ENCODE measurements around the gene ATP8A1.
A peak's percentile ranks its signal among the peaks of the same experiment; 100 is the strongest.

Gene ATP8A1

GRCh38 chr4:42549896-42550295 is 107.0 kb downstream of the ATP8A1 start:
- no peak overlapping the region for H3K4me3 Mint-ChIP-seq
- H3K36me3 Mint-ChIP-seq (ENCODE audit: low read depth): peaks cover 15% of the 10 kb centered on the region
- DNase-seq (no peak), ATAC-seq (no peak)
- no peaks in the 10 kb centered on the region for H3K4me1 Mint-ChIP-seq
- no peak overlapping the region for H3K27ac Mint-ChIP-seq
- H3K27me3 Mint-ChIP-seq: no peaks in the 10 kb centered on the region
- no peaks in the 10 kb centered on the region for H3K9me3 Mint-ChIP-seq

GRCh38 chr4:42547805-42548204 is 109.1 kb downstream of the ATP8A1 start:
- H3K27ac Mint-ChIP-seq: no peak overlapping the region
- H3K4me3 Mint-ChIP-seq: no peak overlapping the region
- no peaks in the 10 kb centered on the region for H3K9me3 Mint-ChIP-seq
- no peaks in the 10 kb centered on the region for H3K27me3 Mint-ChIP-seq
- peaks cover 19% of the 10 kb centered on the region for H3K36me3 Mint-ChIP-seq (ENCODE audit: low read depth)
- DNase-seq (no peak), ATAC-seq (no peak)
- H3K4me1 Mint-ChIP-seq: no peaks in the 10 kb centered on the region

DNA sequence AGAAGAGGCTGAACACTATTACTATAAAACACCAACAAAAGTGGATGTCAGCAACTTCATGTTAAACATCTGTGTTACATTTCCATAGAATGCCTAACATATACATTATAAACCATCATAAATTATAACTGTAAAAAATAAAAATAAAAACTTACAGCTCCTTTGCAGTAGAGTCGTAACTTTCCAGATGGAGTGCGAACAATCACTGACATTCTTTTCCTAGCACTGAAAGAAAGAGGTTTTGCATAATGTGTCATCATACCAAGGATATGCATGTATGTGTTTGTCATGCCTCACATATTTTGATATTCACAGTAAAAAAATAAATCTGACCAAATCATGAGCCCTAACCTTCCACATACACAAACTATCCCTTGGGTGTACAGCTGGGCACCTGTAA is 113.1 kb downstream of the ATP8A1 start:
- Mint-ChIP-seq H3K4me3 (no peak overlapping the region), H3K27ac (no peak overlapping the region), H3K27me3 (no peaks in the 10 kb centered on the region), H3K9me3 (no peaks in the 10 kb centered on the region), H3K4me1 (no peaks in the 10 kb centered on the region), H3K36me3 (ENCODE audit: low read depth) (peaks cover 40% of the 10 kb centered on the region)
- ATAC-seq (no peak), DNase-seq (no peak)

DNA sequence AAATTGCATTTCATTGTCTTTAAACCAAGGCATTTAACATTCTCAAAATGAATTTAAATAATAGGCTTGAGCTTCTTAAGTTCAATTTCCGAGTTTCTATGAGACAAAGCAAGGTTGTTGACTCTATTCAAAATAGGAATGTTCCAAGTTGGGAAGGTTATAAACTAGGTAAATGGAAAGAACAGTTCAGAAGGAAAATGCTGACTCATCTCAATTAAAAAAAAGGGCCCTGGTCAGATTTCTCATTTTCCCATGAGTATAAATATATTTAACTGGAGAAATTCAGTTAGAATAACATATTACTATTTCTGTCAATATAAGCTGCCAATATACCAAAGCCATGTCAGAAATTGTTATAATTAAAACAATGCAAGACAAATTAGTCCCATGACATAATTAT is 113.8 kb downstream of the ATP8A1 start:
- H3K4me1 Mint-ChIP-seq: peaks cover 4% of the 10 kb centered on the region

GRCh38 chr4:42541647-42542046 is 115.3 kb downstream of the ATP8A1 start:
- Mint-ChIP-seq H3K4me1 (peaks cover 10% of the 10 kb centered on the region), H3K36me3 (ENCODE audit: low read depth) (peaks cover 50% of the 10 kb centered on the region), H3K27ac (no peak overlapping the region), H3K4me3 (no peak overlapping the region), H3K9me3 (peaks cover 4% of the 10 kb centered on the region), H3K27me3 (no peaks in the 10 kb centered on the region)
- ATAC-seq: no peak
- DNase-seq: no peak

More for the DNA sequence above, 113.8 kb downstream of the ATP8A1 start:
- Mint-ChIP-seq H3K27me3 (no peaks in the 10 kb centered on the region), H3K27ac (no peak overlapping the region), H3K4me3 (no peak overlapping the region), H3K36me3 (ENCODE audit: low read depth) (peaks cover 44% of the 10 kb centered on the region), H3K9me3 (no peaks in the 10 kb centered on the region)
- ATAC-seq (no peak), DNase-seq (no peak)

GRCh38 chr4:42533042-42533441 is 123.9 kb downstream of the ATP8A1 start:
- ATAC-seq: no peak
- H3K36me3 Mint-ChIP-seq (ENCODE audit: low read depth): peaks cover 41% of the 10 kb centered on the region
- peaks cover 4% of the 10 kb centered on the region for H3K9me3 Mint-ChIP-seq
- DNase-seq: no peak
- H3K27ac Mint-ChIP-seq: no peak overlapping the region
- H3K4me1 Mint-ChIP-seq: peaks cover 8% of the 10 kb centered on the region
- H3K4me3 Mint-ChIP-seq: no peak overlapping the region
- no peaks in the 10 kb centered on the region for H3K27me3 Mint-ChIP-seq

- H3K4me1 Mint-ChIP-seq: peaks cover 2% of the 10 kb centered on the region
- no peak for ATAC-seq
- H3K4me3 Mint-ChIP-seq: no peak overlapping the region
- peaks cover 35% of the 10 kb centered on the region for H3K36me3 Mint-ChIP-seq (ENCODE audit: low read depth)
- no peaks in the 10 kb centered on the region for H3K27me3 Mint-ChIP-seq
- no peak overlapping the region for H3K27ac Mint-ChIP-seq
- DNase-seq: no peak
- no peaks in the 10 kb centered on the region for H3K9me3 Mint-ChIP-seq
Measured at GRCh38 chr4:42531341-42532030, 125.4 kb downstream of the ATP8A1 start.

DNA sequence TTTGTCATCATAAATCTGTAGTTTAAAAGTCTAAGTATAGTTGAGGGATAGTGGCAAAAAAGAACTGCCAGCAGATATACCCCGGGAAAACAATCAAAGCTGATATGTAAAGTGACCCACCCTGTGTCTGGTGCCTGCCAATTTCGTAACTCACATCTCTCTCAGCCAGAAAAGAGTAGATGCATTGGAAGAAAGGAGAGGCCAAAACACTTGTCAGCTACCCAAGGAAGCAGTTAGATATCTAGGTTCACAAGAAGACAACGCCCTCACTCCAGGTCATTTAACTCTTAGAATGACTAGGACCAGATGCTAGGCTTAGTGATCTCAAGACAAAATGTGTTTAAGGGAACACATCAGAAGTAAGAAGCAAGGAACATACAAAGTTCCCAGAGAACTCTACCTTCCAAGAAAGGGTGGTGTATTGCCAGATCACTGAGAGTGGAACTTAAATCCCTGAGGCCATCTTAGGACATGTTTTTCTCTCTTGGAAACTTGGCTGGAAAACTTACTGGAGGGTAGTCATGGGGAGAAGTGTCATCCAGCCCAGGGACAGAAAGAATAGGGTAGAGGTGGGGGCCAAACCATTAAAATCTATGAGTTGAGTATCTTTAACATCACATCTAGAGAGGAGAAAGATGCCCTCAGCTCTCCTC is 133.7 kb downstream of the ATP8A1 start:
- H3K4me3 Mint-ChIP-seq: no peak overlapping the region
- H3K36me3 Mint-ChIP-seq (ENCODE audit: low read depth): peaks cover 19% of the 10 kb centered on the region
- DNase-seq (no peak), ATAC-seq (no peak)
- no peaks in the 10 kb centered on the region for H3K27me3 Mint-ChIP-seq
- no peaks in the 10 kb centered on the region for H3K9me3 Mint-ChIP-seq
- H3K27ac Mint-ChIP-seq: no peak overlapping the region
- H3K4me1 Mint-ChIP-seq: no peaks in the 10 kb centered on the region

- DNase-seq: peak; percentile 62
- H3K4me3 Mint-ChIP-seq: no peak overlapping the region
- no peaks in the 10 kb centered on the region for H3K27me3 Mint-ChIP-seq
- H3K36me3 Mint-ChIP-seq (ENCODE audit: low read depth): peaks cover 15% of the 10 kb centered on the region
- H3K27ac Mint-ChIP-seq: no peak overlapping the region
- H3K9me3 Mint-ChIP-seq: no peaks in the 10 kb centered on the region
- no peak for ATAC-seq
- H3K4me1 Mint-ChIP-seq: peaks cover 2% of the 10 kb centered on the region
Measured at GRCh38 chr4:42519803-42520417, 137.0 kb downstream of the ATP8A1 start.

- DNase-seq: no peak
- Mint-ChIP-seq H3K9me3 (no peaks in the 10 kb centered on the region), H3K4me1 (peaks cover 2% of the 10 kb centered on the region), H3K27me3 (no peaks in the 10 kb centered on the region), H3K27ac (peak overlapping the region; percentile 3), H3K4me3 (no peak overlapping the region), H3K36me3 (ENCODE audit: low read depth) (peaks cover 6% of the 10 kb centered on the region)
- peak; percentile 43 for ATAC-seq
Measured at GRCh38 chr4:42515156-42515884, 141.6 kb downstream of the ATP8A1 start.

GRCh38 chr4:42513748-42514492 is 143.0 kb downstream of the ATP8A1 start:
- Mint-ChIP-seq H3K9me3 (no peaks in the 10 kb centered on the region), H3K36me3 (ENCODE audit: low read depth) (peaks cover 11% of the 10 kb centered on the region), H3K4me3 (no peak overlapping the region), H3K27me3 (no peaks in the 10 kb centered on the region), H3K27ac (no peak overlapping the region), H3K4me1 (peaks cover 2% of the 10 kb centered on the region)
- no peak for ATAC-seq
- DNase-seq: no peak

GRCh38 chr4:42512226-42512625 is 144.7 kb downstream of the ATP8A1 start:
- peaks cover 2% of the 10 kb centered on the region for H3K4me1 Mint-ChIP-seq
- no peak overlapping the region for H3K4me3 Mint-ChIP-seq
- H3K27me3 Mint-ChIP-seq: no peaks in the 10 kb centered on the region
- DNase-seq (no peak), ATAC-seq (no peak)
- no peak overlapping the region for H3K27ac Mint-ChIP-seq
- H3K9me3 Mint-ChIP-seq: no peaks in the 10 kb centered on the region
- H3K36me3 Mint-ChIP-seq (ENCODE audit: low read depth): peaks cover 15% of the 10 kb centered on the region

GRCh38 chr4:42510225-42510624 is 146.7 kb downstream of the ATP8A1 start:
- ATAC-seq (no peak), DNase-seq (no peak)
- no peaks in the 10 kb centered on the region for H3K27me3 Mint-ChIP-seq
- no peaks in the 10 kb centered on the region for H3K4me1 Mint-ChIP-seq
- no peak overlapping the region for H3K27ac Mint-ChIP-seq
- no peaks in the 10 kb centered on the region for H3K9me3 Mint-ChIP-seq
- no peak overlapping the region for H3K4me3 Mint-ChIP-seq
- peaks cover 28% of the 10 kb centered on the region for H3K36me3 Mint-ChIP-seq (ENCODE audit: low read depth)

All from activated naive CD8-positive, alpha-beta T cell treated with anti-CD3 and anti-CD28 coated beads, Interleukin-2, amount 50 U/mL, for 24 hours (primary cell).